Measurements from ENCODE around the gene SLC26A1.

The SLC26A1 gene, protein sequence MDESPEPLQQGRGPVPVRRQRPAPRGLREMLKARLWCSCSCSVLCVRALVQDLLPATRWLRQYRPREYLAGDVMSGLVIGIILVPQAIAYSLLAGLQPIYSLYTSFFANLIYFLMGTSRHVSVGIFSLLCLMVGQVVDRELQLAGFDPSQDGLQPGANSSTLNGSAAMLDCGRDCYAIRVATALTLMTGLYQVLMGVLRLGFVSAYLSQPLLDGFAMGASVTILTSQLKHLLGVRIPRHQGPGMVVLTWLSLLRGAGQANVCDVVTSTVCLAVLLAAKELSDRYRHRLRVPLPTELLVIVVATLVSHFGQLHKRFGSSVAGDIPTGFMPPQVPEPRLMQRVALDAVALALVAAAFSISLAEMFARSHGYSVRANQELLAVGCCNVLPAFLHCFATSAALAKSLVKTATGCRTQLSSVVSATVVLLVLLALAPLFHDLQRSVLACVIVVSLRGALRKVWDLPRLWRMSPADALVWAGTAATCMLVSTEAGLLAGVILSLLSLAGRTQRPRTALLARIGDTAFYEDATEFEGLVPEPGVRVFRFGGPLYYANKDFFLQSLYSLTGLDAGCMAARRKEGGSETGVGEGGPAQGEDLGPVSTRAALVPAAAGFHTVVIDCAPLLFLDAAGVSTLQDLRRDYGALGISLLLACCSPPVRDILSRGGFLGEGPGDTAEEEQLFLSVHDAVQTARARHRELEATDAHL

DNA sequence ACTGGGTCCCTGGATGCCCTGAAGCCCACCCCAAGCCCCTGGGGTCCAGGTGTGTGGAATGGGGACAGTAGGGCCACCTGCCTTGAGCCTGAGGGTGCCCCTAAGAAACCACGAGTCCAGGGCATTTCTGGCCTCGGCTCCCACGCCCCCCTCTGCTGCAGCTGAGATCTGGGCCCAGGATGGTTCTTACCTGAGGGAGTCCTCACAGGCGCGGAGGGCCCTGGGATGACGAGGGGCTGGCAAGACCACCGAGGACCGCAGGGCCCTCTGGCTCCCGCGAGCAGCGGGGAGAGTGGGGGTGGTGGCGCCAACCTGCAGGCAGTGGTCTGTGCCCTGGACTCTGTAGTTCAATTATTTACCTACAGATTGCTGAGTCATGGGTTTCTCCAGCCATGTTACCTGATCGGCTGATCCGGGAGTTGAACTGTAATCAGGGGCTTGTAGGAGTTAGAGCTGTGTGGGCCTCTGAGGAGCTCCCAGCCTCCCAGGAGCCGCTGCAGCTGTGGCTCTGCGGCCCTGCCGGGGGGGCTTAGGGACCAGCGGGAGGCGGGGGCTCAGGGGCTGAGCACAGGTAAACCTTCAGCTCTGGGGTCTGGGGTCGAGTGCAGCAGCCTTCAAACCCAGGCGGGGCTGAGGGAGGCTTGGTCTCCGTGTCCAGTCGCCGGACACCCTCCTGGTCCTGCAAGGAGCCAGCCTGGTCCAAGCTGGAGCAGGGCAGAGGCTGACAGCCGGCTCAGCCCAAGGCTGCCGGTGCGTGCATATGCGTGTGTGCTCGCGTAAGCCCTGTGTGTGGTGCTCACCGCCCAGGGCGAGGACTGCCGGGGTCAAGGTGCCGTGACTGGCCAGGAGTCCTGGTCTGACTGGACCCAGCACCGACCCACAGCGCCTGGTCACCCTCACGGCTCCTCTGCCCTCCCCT lies at the start of gene SLC26A1:
TSS of gene SLC26A1 (minus strand) at position 294 of the 919 bp plus-strand sequence. CDS start 1,701 bp downstream, outside the sequence.
- no peak for DNase-seq

DNA sequence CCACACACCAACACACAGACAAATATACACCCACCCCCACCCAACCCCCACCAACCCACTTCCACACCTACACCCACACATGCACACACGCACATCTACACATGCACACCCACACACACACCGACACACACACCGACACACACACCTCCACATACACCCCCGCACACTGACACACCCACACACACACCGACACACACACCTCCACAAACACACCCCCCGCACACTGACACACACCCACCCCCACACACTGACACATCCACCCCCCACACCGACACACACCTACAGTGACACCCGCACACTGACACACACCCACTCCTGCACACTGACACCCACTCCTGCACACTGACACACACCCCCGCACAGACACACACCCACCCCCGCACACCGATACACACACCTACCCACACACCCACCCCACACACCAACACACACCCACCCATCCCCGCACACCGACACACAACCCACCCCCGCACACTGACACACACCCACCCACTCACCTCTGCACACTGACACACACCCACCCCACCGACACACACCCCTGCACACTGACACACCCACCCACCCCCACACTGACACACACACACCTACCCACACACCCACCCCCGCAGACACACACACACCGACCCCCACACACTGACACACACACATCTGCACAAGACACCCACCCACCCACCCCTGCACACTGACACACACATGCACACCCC lies 49.3 kb upstream of the SLC26A1 start:
- no peak for DNase-seq

DNA sequence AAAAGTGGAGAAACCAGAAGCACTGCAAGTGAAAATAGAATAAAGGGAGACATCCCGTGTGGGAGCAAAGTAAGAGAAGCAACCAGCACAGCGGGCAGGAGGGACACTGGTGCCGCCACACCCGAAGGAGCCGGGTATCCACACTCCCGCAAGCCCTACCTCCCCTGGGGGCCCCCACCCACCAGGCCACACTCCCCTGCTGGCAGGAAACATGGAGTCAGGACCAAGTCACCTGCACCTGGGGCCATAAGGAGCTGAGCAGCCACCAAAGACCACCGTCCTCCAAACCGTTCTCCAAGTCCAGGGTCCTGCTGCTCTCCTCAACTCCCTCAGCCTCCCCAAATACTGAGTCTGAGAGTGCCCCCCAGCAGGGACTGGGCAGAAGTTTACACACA lies 48.7 kb upstream of the SLC26A1 start:
- no peak for DNase-seq

DNA sequence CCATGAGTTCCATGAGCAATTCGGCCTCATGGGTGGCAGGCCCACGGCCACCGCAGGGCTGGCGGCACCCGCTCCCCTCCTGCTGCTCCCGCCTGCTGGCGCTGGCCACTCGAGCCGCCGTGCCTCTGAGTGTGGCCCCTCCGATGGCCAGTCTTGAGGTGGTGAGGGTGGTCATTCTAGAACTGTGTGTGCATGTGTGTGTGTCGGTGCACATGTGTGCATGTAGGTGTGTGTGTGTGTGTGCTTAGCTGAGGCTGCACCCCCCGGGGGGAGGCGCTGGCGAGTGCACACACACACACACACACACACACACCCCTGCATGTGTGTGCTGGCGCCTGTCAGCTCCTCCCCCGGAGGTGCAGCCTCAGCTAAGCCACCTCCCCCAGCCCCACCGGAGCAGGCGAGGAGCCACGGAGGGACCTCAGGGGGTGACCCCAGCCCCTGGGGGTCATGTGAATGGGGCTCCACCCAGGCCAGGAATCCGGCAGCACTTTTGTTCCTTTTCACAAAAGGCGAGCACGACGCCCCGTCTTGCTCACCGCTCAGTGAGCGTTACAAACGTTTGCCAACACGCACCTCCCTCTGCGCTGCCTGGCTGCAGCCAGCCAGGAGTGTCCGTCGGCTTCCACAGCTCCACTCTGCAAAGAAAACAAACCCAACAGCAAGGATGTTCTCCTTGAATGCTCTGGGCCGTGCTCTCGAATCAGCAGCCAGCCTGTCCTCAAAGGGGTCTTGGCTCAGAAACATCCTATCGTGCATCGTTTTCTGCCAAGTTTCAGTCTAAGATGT lies 48.1 kb upstream of the SLC26A1 start:
- DNase-seq = peak; percentile 72

DNA sequence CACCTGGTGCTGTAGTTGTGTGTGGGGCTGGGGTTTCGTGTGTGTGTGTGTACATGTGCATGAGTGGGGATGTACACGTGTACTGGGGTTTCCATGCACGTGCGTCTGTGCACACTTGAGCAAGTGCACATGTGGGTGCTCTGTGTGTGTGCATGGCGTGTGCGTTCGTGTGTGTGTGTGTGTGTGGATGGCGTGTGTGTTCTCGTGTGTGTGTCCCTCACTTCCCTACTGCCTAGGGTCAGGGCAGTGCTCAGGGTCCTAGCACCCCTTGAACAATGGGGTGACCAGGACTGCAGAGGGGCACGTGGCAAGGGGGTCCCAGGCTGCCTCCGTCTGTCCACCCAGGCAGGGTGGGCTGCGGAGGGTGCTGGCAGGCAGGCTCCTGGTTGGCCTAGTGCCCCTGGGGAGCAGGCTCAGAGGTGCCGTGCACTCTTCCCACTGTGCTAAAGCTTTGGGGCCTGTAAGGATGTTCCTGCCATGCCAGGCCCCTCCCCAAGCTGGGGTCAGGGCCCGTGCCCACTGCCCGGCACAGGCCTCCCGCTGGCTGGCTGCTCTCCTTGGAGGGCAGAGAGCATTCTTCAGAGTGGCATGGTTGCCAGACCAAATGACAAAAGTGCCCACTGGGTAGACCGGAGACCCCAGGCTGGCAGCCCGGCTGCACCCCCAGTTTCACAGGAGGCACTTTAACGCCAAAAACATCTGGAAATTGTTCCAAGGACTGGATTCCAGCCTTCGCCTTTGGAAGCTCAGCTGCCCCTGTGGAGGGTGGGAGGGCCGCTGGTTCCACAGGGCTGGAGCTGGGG lies 47.3 kb upstream of the SLC26A1 start:
- no peak for DNase-seq

DNA sequence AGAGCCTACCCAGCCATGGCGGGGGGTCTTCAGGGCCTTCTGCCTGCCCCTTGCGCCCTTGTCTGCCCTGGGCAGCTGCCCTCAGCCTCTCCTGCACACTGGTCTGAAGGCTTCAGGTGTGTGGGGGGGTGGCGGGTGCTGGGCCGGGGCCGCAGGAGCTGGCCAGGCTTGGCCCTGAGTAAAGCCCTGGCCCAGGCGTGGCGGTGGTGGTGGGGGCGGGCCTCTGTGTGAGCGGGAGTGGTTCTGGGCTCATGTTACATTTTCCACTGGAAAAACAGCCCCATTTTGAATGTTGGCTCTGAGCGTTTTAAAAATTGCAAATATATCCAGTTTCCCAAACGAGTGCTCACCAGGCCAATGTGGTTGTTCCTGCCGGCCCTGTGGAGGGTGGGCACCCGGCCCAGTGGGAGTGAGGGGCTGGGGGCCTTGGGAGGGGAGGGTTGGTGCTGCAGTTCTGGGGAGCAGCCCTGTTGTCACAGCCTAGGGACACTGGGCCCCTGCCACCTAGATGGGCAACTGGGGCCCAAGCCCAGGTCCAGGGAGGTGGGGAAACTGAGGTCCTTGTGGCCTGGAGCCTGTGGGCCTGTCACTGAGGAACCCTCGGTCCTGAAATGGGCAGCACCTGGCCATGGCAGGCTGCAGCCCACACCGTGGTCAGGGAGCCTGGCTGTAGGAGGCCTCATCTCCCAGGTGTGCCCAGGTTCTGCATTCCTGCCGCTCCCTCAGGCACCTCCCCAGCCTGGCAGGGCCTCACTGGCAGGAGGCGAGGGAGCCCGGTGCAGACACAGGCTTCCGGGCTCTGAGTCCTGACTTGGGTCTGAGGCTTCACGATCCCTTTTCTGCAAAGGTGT lies 46.5 kb upstream of the SLC26A1 start:
- peak; percentile 61 for DNase-seq

DNA sequence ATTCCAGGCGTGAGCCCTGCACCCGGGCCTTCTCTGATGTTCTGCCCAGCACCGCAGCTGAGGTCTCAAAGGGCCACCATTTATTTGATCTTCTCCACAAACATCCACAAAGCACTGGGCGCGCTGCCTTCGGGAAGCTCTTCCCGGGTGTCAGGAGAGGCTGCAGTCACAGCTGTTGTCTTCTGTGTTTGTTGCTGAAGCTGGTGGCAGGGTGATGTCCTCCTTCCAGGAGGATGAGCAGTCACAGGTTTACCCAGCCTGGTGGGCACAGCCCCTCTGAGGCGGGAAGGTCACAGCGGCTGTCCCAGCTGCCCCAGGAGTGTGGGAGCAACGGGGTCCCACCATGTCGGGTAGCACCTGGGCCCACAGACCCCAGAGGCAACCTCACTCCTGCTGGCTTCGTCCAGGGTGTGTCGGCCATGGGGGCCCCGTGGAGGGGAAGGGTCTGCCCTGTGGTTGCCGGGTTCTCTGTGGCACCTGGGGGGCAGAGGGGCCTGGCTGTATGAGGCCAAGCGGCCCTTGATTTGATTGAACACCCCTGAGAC lies 45.8 kb upstream of the SLC26A1 start:
- no peak for DNase-seq

DNA sequence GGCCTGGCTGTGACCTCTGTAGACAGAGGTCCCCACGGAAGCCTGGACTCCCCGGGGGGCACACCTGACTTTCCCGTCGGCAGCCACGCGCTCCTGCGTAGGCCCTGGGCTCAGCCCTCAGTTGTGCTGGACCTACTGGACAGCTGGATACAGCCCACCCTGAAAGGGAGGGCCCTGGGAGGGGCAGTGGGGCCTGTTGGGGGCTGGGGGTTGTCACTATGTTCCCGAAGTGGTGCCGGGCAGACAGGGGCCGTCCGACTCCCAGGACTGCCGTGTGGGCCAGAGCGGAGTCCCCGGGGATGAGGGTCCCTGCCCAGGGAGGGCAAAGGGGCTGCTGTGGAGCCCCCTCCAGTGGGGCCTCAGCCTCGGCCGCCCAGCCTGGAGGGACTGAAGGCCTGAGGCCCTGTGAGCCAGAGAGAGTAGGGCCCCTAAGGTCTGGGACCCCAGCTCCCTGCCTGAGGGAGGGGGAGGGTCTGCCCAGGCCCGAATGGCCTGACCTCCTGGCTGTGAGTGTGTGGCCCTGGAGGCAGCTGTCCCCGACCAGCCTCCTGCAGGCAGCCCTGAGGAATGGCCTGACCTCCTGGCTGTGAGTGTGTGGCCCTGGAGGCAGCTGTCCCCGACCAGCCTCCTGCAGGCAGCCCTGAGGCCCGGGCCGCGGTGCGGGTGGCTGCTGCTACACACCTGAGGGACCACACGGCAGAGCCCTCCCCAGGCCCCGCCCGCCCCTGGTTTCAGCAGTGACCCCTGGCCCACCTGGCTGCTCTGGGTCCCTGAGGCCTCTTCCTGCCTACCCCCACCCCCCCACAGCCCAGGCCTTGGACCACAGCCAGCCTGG lies 44.0 kb upstream of the SLC26A1 start:
- DNase-seq = no peak

DNA sequence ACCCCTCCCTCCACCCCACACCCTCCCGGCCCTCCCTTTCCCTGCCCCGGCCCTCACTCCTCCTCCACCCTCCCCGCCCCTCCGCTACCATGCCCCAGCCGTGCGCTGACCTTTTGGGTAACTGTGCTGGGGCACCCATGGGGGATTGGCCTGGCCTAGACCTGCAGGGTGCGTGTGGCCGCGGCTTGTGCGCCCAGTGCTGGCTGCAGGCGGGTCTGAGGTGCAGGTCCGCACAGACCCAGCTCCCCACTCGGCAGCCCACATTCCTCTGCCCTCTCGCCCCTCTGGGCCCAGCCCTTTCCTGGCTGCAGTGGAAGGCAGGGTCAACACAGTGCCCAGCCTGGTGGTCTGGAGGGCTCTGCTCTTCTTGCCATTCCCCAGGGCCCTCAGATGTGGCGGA lies 42.9 kb upstream of the SLC26A1 start:
- no peak for DNase-seq

DNA sequence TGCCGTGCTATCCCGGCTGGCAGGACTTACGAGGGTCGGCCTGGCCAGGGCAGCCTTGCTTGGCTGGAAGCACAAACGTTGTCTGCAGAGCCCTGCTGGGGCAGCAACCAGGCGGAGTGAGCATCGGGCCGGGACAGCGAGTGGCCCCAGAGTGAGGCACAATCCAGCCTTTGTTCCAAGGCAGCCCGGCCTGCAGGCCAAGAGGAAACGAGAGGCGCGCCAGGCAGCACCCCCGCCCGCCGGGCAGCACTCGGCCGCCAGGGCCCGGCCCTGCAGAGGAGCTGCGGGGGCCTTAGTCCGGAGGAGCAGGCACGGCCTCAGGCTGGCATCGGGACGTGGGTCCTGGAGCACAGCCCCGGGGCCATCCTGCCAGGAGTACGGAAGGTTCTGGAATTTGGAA lies 42.3 kb upstream of the SLC26A1 start:
- DNase-seq = no peak

DNA sequence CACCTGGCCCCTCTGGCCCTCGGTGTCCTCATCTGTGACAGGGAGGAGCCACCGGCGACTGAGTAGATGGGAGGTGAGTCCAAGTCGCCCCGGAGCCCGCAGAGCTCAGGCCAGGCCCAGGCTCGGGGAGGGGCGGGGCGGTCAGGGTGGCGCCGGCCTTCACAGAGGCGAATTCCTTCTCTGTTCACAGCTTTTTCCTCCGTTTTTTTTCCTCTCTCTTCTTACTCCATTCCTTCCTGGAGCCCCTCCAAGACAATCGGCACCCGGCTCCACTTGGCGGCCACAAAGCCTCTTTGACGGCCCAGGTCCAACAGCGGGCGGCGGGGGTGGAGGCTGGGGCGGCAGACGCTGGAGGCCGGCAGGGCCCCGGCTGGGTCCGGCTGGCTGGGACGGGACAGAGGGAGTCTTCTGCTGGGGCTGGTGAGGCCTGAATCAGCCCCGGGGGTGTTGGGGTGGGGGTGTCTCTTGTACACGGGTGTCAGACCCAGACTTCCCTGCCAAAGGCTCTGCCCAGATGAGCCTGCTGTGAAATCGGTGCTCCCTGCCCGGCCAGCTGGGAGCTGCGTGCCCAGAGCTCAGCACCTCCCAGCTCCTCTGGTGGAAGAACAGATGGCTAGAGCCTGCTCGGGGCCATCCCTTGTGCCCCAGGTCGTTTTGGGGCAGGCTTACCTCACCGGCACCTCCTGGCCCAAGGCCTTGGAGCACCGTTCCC lies 40.8 kb upstream of the SLC26A1 start:
- DNase-seq = peak; percentile 57

DNA sequence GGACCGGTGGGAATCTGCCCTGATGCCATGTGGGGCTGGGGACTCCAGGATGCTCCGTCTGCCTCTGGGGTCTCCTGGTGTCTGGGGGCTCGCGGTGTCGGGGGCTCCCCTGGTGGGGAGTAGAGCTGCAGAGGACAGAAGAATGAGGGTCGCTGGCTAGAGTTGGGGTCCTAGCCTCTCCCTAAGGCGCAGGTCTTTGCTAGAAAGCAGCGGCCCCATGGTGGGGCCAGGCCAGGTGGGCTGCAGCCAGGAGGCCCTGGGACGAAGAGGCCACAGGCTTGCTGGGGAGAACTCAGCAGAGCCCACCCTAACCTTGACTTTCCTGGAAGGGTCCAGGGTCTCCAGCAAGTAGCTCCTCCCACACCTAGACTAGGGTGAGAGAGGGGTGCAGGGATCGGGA lies 39.7 kb upstream of the SLC26A1 start:
- DNase-seq = no peak

DNA sequence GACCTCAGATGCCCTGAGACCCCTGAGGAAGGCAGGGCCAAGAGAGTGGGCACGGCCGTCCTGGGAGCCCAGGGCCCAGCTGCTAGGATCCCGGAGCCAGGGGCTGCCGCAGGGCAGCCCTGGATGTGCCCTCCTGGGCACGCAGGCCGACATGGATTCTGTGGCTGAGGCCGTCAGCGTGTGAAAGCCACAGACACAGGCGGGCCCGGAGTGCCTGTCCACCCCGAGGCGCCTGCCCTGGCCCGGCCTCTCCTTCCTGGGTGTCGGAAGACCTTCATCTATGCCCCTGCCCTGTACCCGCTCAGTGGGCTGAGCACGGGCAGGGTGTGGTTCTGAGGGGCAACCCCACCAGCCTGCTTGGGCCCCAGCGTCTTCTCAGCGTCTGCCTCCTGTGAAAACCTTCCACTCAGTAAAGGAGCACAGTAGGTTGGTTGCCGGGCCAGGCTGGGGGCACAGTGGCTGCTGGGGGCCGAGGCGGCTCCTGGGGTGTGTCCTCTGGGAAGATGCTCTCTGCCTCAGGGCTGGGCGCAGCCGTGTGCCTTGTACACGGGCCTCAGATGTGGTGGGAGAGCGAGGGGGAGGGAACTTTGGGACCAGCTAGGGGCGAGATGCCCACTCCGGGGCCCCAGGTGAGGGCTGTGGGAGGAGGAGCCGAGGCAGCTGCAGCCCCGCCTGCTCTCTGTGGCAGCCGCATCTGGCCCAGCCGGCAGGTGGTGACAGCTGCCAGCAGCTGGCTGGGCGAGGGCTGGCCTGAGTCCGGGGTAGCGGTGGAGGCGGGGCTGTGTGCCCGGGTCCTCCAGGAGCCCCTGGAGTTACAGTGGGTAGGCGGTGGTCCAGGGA lies 39.0 kb upstream of the SLC26A1 start:
- DNase-seq = no peak

DNA sequence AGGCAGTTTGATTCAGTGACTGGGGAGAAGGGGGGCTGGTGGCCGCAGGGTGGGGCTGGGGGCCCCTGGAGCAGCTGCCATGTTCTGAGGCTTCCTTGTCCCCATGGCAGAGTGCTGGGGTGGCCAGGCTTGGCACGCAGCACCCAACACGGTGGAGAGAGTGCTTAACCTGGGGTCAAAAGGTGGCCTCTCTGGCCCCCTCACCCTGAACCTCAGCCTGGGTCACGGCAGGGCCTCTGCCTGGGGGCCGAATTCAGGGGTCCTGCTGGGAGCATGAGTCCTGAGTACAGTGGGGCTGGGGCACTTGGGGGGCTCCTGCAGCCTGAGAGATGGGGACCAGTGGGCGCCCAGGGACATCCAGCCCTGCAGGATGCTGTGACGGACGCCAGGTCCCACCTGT lies 38.1 kb upstream of the SLC26A1 start:
- DNase-seq = no peak

DNA sequence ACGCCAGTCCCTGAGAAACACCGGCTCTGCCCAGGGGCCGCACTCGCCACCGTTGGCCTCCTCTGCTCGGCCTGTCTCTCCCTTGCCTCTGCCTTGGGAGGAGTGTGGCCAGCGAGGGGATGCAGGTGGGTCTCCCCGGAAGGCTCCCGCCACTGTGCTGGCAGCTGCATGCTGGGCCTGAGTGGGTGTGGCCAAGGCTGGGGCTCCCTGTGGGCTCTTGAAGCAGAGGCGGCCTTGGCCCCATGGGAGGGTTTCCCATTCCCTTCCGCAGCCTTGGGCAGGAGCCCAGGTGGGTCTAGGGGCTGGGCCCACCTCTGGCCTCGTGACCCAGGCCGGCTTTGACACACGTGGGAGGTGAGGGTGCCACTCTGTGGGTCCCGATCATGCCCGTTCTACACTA lies 37.4 kb upstream of the SLC26A1 start:
- DNase-seq = no peak

DNA sequence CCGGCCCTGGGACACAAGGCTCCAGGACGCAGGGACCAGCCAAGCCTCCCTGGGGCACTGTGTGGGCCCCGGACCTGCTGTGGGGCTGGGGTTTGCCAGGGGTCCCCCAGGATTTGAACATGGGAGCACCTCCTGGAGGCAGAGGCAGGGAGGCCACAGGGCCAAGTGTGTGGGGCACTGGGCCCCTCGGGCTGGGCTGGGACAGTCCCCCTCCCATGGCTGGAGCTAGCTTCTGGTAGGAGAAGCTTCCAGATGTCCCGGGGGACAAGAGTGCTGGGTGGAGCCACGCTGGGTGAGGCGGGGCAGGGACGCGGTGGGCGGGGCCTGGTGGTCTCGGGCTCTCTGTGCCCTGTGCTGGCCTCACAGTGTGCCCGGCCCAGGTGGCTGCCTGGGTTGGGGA lies 36.8 kb upstream of the SLC26A1 start:
- DNase-seq = no peak

DNA sequence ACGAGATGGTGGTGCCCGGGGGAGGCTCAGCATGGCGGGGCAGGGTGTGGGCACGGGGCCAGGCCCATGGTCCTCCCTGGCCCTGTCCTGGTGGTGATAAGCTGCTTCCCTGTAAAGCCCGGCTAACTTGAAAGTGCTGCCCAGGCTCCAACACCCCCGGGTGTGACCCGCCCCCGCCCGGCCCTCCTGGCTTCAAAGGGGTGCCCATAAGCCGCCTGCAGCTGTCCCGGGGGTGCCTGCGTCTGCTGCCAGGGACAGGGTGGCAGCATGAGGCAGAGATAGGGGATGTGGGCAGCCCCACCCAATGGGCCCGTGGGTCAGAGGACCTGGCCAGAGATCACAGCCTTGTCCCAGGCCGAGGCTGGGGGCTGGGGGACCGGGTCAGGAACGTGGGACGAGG lies 36.3 kb upstream of the SLC26A1 start:
- no peak for DNase-seq
